ENCODE data around the gene ZNF786.
"Not testable (repeated sequence)": the region's sequence is repeated elsewhere in the genome, so short reads cannot be mapped to it uniquely, and the experiment has no call there.

ZNF786 gene

DNA sequence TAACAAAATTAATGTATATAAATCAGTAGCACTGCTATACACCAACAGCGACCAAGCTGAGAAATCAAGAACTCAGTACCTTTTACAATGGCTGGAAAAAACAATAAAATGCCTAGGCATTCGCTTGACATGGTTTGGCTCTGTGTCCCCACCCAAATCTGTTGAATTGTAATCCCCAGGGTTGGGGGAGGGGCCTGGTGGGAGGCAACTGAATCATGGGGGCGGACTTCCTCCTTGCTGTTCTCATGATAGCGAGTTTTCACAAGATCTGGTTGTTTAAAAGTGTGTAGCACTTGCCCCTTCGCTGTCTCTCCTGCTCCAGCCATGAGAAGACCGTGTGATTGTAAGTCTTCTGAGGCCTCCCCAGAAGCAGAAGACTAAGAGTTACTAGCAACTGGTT lies 8.6 kb downstream of the ZNF786 start:
- no peak for DNase-seq (ENCODE audit: low read depth)

GRCh38 chr7:149077594-149077993 lies 12.9 kb downstream of the ZNF786 start:
- no peak for DNase-seq (ENCODE audit: low read depth)

GRCh38 chr7:149075286-149075685 lies 15.2 kb downstream of the ZNF786 start:
- DNase-seq (ENCODE audit: low read depth) = no peak

DNA sequence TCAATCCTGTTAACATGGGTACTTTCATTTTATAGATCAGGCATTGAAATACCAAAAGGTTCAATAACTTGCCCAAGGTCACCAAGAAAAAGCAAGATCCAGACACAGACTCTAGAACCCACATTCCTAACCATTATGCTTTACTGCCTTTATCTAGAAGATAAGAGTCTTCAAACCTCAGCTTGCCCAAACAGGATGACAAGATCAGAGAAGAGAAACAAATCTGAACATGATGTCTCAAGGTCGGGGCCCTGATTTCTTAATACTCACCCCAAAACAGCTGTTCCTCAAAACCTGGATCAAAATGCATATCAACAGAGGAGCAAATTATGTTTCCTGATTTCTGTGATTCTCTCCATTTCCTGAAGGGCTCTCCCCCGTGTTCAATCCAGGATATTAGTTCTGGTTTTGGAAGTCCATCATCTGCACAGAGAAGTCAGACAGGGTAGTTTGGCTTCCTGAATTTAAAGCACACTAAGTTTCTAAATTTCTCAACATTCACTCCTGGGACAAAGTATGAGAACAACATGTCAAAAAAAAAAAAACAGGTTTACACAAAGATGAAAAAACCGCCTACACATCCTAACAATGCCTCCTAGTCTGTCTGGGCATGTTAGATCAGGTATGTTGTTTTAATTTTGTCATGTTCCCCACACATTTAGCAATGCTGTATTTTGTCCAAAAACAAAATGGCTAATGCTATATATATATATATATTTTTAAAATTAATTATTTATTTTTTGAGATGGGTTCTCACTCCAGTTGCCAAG lies 16.2 kb downstream of the ZNF786 start:
- no peak for DNase-seq (ENCODE audit: low read depth)

DNA sequence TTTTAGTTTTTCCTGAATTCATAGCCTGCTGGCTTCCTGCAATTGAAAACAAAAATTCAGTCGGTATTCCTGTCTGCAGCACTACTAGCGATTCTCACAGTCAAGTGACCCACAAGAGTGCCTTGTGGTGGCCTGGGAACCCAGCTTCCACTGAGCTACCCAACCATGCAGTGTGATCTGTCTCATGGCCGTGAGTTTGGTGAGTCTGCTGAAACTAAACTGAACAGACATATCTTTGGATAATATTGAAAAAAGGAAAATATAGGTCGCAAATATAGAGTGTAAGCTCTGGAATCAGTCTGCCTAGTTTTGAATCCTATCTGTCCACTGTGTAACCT lies 18.1 kb downstream of the ZNF786 start:
- no peak for DNase-seq (ENCODE audit: low read depth)

DNA sequence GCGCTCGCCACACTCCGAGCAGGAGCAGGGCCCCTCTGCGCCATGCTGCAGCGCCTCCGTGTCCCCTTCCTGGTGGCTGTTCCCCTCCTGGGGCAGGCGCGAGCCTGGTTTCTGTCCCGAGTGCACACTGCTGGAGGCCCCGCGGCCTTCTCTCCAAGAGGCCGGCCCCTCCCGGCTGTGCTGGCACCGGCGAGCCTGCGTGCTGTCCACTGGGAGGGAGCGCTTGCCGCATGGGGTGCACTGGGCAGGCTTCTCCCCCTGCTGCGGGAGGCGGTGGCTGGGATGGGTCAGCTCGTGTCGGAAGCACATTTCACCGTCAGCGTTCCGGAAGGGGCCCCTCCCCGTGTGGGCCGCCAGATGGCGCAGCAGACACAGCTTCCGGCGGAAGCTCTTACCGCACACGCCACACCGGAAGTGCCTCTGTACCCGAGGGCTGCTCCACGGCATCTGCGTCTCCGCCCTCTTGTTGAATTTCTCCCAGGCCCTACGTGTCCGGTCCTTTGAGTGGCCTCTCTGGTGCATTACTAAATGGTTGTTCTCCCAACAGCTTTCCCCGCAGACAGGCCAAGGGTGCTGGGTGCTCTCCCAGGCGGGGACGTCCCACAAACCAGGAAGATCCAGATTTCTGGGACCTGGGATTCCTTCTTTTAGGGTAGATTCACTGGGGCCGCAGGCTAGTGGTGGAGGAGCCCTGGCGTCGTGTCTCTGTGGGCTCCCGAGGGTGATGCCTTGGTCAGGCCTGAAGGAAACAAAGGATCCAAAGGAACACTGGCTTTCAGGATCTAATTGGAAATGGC lies 18.7 kb downstream of the ZNF786 start:
- no peak for DNase-seq (ENCODE audit: low read depth)

GRCh38 chr7:149071182-149071635 lies 19.3 kb downstream of the ZNF786 start:
- DNase-seq (ENCODE audit: low read depth) = no peak

GRCh38 chr7:149070372-149071125 lies 20.0 kb downstream of the ZNF786 start:
- DNase-seq (ENCODE audit: low read depth) = no peak

DNA sequence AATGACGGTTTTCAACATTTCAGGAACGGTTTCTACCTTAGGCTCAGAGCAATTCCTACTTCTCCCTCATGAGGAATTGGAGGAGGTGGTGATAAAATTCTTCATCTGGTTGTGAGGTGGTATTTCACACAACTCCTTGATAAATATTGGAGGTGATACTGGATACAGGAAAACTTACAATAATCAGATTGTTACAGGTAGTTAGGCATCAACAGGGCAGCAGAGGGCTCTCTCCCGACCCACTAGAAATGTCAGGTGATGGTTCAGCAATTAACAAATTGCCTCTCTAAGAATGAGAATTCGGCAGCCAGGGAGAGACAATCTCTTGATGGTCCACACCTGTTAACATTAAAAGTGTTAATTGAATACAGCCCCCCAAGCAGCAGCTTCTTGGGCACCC lies 22.6 kb downstream of the ZNF786 start:
- DNase-seq (ENCODE audit: low read depth) = no peak

GRCh38 chr7:149063476-149063875 lies 27.0 kb downstream of the ZNF786 start:
- no peak for DNase-seq (ENCODE audit: low read depth)

- not testable (repeated sequence) for DNase-seq (ENCODE audit: low read depth)
Observed at GRCh38 chr7:149062217-149062899, 28.2 kb downstream of the ZNF786 start.

- no peak for DNase-seq (ENCODE audit: low read depth)
Observed at GRCh38 chr7:149060156-149060555, 30.4 kb downstream of the ZNF786 start.

DNA sequence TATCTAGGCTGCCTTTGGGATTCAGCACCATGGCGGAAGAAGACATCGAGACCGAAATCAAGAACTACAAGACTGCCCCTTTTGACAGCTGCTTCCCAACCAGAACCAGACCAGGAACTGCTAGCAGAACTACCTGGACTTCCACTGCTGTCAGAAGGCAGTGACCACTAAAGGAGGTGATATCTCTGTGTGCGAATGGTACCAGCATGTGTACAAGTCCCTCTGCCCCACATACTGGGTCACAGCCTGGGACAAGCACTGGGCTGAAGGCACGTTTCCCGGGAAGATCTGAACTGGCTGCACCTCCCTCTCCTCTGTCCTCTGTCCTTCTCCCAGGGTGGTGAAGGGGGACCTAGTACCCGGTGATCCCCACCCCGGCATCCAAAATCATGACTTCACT lies 36.6 kb downstream of the ZNF786 start:
- DNase-seq (ENCODE audit: low read depth) = no peak

- DNase-seq (ENCODE audit: low read depth) = no peak
Observed at GRCh38 chr7:149053384-149053783, 37.1 kb downstream of the ZNF786 start.

DNA sequence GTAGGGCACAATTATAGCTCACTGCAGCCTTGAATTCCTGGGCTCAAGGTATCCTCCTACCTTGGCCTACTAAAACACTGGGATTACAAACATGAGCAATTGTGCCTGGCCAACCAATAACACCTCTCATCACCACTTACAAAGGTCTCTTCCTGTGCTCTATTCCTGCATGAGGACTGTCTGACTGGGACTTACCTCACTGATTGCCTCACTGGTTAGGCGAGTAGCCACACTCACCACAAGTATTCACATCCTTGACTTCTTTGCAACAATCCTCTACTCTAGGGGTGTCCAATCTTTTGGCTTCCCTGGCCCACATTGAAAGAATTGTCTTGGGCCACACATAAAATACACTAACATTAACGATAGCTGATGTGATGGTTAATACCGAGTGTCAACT lies 39.6 kb downstream of the ZNF786 start:
- no peak for DNase-seq (ENCODE audit: low read depth)

DNA sequence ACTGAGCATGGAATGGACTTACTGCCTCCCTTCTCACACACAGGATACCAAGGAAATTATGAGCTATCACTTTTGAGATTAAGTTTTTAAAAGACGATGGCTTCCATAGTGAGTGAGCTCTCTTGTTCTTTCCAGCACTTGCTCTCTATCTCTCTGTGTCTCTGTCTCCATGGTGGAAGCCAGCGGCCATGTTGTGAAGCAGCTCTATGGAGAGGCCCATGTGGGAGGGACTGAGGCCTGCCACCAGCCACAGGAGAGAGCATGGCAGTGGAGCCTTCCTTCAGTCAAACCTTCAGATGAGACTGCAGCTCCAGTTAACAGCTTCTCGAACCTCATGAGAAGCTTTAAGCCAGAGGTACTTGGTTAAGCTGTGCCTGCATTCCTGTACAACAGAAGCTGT lies 41.7 kb downstream of the ZNF786 start:
- DNase-seq (ENCODE audit: low read depth) = no peak

DNA sequence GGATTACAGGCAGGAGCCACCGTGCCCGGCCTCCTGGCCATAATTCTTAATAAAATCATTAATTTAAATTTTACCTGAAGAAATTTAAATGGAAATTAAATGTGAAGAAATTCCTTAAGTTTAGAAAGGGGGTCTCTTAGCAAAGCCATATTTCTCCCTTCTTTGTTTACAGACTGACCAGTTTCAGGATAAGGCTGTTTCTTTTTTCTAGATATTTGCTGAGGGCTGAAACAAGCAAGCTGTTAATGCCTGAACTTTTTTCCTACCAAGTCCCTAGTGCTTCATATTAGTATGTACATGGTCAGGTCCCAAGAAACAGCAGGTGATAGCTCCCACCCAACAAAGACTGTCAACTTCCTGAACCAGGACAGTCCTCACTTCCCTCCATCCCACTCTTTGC lies 44.1 kb downstream of the ZNF786 start:
- no peak for DNase-seq (ENCODE audit: low read depth)

DNA sequence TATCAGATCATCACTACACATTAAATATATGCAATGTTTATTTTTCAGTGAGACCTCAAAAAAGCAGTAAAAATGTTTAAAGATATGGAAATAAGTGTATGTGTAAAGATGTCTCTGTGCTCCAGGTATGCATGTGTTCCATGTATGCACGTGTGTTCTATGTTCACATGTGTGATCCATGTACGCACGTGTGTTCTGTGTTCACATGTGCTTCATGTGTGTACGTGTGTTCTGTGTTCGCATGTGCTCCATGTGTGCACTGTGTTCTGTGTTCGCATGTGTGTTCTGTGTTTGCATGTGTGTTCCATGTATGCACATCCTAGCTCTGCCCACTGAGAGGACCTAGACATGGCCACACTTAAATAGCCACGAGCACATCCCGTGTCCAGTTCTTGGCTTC lies 46.6 kb downstream of the ZNF786 start:
- no peak for DNase-seq (ENCODE audit: low read depth)

DNA sequence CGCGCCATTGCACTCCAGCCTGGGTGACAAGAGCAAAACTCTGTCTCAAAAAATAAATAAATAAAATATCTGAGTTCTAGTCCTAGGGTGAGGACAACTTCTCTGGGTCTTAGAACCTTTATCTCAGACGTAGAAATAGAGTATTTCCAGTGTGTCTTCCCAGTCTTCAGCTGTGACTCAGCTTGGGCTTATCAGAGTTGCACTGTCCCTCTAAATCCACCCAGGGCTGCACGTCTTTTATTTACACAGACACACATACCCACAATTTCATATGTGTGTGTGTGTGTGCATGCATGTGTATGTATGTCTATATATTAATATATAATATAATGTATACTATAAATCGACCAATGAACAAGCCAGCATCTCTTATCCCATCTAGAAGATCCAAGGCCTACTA lies 49.2 kb downstream of the ZNF786 start:
- DNase-seq (ENCODE audit: low read depth) = no peak

GRCh38 chr7:149038641-149039040 lies 51.9 kb downstream of the ZNF786 start:
- not testable (repeated sequence) for DNase-seq (ENCODE audit: low read depth)

- no peak for DNase-seq (ENCODE audit: low read depth)
Observed at GRCh38 chr7:149036676-149037075, 53.8 kb downstream of the ZNF786 start.

- DNase-seq (ENCODE audit: low read depth) = no peak
Observed at GRCh38 chr7:149031353-149031910, 59.1 kb downstream of the ZNF786 start.

All from GM04504 (cell line).